ENCODE measurements around the gene GABBR1.

The GABBR1 gene

DNA sequence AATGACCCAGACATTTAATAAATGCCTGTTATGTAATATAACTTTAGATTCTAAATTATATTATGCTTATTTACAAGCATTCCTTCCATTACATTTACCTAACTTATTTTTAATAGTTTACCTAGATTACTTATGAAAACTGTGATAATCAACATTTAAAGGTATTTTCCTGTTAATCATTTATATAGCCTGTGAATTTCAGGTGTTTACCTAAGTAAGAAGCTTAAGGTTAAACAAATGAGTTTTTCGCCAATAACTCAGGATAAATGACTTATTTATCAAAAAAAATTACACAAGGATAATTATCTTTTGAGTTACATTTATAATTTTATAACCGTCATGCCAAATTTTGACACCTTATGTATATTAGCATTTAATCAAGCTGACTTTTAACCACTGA is 108.9 kb downstream of the GABBR1 start:
- DNase-seq: no peak

DNA sequence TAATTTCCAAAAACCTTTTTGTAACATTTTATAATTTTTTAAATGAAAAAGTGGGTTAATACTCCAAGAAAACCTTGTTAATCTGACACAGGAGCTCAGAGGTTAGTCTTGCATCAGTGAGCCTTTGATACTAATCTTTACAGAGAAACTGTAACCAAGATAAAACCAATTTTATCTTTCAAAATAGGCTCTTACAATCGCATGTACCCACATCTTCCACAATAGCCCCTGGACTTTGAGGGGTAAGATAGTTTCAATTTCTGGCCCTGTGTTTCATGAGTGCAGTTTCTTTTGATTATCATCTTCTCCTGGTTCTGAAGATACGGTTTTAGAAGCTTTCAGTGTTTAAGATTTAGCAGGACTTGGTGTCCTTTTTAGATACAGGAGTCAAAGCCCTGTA is 110.8 kb downstream of the GABBR1 start:
- no peak for DNase-seq

DNA sequence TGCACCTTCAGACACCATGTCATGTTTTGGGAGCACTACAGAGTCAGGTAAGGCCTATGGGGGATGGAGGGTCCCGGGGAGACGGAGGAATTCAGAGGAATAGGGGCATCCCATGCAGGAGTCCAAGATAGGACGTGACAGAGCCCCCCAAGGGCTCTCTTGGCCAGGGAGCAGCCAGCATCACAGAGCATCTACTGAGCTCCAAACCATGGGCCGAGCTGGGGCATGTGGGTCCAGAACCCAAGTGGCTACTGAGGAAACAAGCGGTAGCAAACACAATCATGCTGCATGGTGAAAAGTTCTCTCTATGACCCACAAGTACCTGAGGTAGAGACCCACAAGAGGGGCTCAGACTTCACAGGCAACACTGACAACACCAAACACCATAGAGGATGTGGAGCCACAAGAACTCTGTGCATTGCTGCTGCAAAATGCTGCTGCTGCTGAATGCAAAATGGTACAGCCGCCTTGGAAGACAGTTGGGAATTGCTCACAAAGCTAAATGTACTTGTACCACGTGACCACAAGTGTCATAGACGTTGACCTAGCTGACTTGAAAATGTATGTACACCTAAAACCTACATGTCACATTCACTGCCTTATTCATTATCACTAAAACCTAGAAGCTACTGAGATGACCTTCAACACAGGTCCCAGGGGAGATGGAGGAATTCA is 111.8 kb downstream of the GABBR1 start:
- no peak for DNase-seq

DNA sequence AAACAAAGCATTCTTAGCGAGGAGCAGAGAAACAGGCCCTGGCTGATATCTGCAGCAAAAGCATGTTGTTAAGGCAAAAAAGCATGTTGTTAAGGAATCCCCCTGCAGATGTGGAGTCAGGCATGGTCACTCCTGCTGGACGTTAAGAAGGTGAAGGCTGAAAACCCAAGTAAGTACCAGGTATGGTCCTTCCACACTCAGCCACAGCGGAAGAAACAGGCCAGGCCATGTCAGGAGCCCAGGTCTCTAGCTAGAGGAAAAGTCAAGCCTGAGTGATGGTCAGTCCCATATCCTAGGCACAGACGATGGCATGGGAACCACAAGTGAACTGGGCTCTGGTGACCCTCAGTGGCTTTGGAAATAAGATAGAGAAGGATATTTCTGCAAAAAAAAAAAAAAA is 112.8 kb downstream of the GABBR1 start:
- DNase-seq: no peak

DNA sequence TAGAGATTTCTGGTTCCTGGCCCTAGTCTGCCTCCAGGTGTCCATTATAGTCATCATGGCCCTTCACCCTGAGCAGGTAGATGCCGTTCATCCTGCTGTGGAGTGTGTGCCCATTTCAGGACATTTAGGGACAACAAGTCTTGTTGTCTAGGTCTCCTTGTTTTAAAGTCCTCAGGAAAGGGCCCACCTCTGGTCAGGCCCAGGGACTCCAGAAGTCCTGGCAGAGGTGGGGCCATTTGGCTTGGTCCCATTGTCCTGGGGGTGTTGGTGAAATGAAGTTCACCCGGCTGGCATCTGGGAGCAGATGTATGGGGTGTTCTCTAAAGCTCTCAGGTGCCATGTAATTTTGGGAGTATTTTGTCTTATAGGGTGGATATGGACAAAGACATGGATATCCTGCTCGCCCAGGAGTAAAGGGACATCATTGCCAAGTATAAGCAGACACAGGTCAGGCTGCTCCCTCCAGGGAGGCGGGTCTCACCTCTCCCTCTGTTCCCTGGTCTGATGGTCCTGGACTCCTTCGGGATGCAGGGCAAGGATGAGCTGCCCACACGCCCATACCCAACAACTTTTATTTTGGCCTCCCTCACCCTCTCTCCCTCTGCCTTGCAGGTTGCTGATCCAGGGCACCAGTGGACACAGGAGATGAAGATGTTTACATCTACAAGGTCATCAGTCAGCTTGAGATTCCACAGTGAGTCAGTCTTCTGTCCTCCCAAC is 113.5 kb downstream of the GABBR1 start:
- DNase-seq: no peak

DNA sequence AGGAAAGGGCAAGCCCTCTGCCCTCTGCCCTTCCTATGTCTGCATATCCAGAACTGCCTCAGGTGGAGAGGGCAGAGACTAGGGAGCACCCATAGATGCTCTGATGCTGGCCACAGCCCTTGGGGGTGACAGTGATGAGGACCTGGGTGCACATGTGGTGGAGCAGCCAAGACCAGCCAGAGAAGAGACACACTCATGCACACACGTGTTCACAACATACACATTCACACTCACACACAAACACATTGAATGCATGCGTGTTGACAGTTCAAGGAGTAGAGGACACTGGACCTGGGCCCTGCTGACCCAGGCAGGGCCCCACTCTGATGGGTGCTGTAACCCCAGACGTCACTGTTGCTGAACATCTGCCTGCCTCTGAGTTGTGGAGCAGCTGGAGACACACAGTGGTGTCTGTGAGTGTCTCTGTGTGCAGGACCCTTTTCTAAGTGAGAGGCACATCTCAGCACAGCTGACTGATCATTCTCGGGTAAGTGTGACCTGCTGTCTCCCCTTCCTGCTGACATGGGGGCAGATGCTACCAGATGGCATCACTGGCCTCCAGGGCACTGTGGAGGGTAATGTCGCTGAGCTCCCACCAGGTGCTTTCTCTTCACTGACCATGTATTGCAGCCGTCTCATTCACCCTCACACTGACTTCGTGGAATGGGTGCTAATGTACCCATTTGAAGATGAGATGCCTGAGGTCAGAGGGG is 115.1 kb downstream of the GABBR1 start:
- no peak for DNase-seq

DNA sequence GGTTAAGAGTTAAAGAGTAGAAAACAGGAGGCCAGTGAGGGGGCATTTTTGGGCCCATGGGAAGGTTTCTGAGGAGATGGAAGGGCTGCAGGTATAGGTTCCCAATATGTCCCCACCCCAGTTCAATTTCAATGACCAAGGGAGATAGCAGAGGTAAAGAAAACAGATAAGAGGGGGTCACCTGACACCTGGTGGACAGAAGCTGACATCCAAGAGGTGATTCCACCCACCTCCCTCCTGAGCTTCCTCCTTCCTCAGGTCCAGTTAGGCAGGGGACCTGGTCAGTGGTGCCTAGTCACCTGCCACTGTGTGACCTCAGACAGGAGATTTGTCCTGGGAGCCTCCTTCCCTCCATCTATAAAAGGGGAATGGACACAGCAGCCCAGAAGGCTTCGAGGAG is 115.7 kb downstream of the GABBR1 start:
- no peak for DNase-seq

DNA sequence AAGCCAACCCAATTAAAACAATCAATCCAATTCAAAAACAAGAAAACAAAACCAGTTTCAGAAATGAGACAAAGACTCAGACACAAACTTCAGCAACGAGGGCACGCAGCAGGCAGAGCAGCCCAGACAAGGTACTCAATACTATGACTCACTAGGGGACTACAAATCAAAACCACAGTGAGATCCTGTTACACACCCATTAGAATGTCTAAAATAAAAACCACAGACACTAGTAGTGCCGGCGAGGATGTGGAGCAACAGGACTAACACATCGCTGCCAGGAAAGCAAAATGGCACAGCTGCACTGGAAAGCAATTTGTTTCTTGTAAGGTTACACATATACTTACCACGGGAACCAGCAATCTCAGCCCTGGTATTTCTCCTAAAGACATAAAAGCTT is 116.9 kb downstream of the GABBR1 start:
- DNase-seq: no peak

DNA sequence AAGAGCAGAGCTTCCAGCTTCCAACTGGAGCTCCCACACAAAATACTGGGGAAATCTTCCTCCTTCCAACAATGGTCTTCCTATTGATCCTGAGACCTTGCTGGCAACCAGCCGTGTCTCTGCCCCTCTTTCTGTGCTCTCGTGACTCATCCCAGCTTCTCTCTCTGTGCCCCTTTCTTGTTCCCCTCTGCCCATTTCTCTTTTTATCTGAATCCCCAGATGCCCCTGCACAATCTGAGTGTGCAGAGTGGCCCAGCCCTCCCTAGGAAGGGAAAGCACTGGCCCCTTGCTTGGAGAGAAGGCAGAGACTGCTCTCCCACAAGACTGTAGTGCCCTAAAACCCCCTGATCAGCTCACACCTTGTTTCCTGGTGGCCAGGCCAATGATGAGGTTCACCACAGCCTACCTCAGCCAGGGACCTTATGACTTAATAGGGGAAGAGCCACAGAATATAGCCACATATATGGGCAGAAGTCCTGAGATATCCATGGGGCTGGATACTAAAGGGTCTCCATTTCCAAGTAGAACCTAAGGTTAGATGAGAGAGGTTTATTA is 122.2 kb downstream of the GABBR1 start:
- DNase-seq: no peak

DNA sequence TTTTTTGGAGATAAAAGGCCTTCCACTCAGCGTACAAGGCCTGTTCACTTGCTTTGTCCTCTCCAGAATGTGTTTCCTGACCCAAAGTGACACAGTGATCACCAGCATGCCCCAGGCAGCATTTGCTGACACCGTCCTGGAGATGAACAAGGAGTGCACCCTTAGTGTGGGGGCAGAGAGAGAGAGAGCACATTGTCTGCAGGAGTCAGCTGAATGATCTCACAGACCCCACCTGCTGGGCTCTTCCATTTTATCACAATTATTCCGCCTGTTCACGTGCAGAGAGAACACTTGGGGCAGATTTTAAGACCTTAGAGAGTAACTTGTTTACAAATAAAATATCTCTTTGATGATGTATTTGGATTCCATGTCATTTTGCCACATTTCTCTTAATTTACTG is 122.8 kb downstream of the GABBR1 start:
- no peak for DNase-seq

All from inflammatory macrophage treated with lipopolysaccharide for 4 hours (primary cell).